NCI-H748 (cell line): ENCODE measurements around the gene FFAR3.

Experiments used
- DNase-seq: peaks from one replicate; lab custom pipeline; 2025; ENCODE audit not compliant: unreplicated experiment; lab: John Stamatoyannopoulos, UW

Gene FFAR3

GRCh38 chr19:35329323-35329722, 28.9 kb upstream of the FFAR3 start:
- no peak for DNase-seq

- no peak for DNase-seq
Observed at GRCh38 chr19:35330475-35330874, 27.8 kb upstream of the FFAR3 start.

- no peak for DNase-seq
Observed at GRCh38 chr19:35331551-35332214, 26.6 kb upstream of the FFAR3 start.

GRCh38 chr19:35332817-35333216, 25.4 kb upstream of the FFAR3 start:
- DNase-seq = no peak

GRCh38 chr19:35334144-35334753, 24.0 kb upstream of the FFAR3 start:
- DNase-seq = no peak

GRCh38 chr19:35336166-35336955, 21.9 kb upstream of the FFAR3 start:
- no peak for DNase-seq

- DNase-seq = no peak
Observed at GRCh38 chr19:35337097-35337983, 20.9 kb upstream of the FFAR3 start.

GRCh38 chr19:35337984-35338296, 20.3 kb upstream of the FFAR3 start:
- no peak for DNase-seq

GRCh38 chr19:35340431-35340830, 17.8 kb upstream of the FFAR3 start:
- no peak for DNase-seq

- no peak for DNase-seq
Observed at GRCh38 chr19:35341006-35341405, 17.3 kb upstream of the FFAR3 start.

- DNase-seq = no peak
Observed at GRCh38 chr19:35341565-35342225, 16.6 kb upstream of the FFAR3 start.

- DNase-seq = no peak
Observed at GRCh38 chr19:35342430-35342829, 15.8 kb upstream of the FFAR3 start.

GRCh38 chr19:35344511-35345031, 13.7 kb upstream of the FFAR3 start:
- no peak for DNase-seq

- no peak for DNase-seq
Observed at GRCh38 chr19:35345671-35346111, 12.6 kb upstream of the FFAR3 start.

GRCh38 chr19:35346193-35347052, 11.8 kb upstream of the FFAR3 start:
- no peak for DNase-seq

- DNase-seq = no peak
Observed at GRCh38 chr19:35347171-35347929, 10.9 kb upstream of the FFAR3 start, which contains the start of gene FFAR1. FFAR1 (plus strand) TSS chr19:35347902; CDS start chr19:35351552, 3,650 bp downstream.

GRCh38 chr19:35347930-35348298, 10.3 kb upstream of the FFAR3 start:
- no peak for DNase-seq

- peak; percentile 34 for DNase-seq
Observed at GRCh38 chr19:35348911-35349611, 9.2 kb upstream of the FFAR3 start.
